ENCODE measurements around the gene COQ4. TPM values are rescaled to one million over a fixed set of nuclear protein-coding genes. Genes with fewer than 3 reads are reported as not detected.

The COQ4 gene
- total RNA-seq, 4 donors from 2014 or later, result 25.1 to 42.4 (median 34.3) TPM

GRCh38 chr9:128293091-128293490 is 29.5 kb upstream of the COQ4 start:
- H3K27ac ChIP-seq, result no peak overlapping the region
- peaks cover 0 to 8% of the 10 kb centered on the region in 2 donors for H3K36me3 ChIP-seq
- DNase-seq, result no peak
- no peaks in the 10 kb centered on the region for H3K27me3 ChIP-seq
- no peak overlapping the region for H3K4me3 ChIP-seq
- intact Hi-C loops (cut with DNase I; ENCODE audit: low total_unique reads) (no loop called here), in situ Hi-C loops (cut with MboI; ENCODE audit: low sequenced_read_pairs in 4 of 4) (loop anchor here in 1 of 4 donors (10.0 kb wide), 1 partner anchor 122 kb away; no protein-coding TSS in a partner anchor)
- no peaks in the 10 kb centered on the region for H3K4me1 ChIP-seq
- ATAC-seq, result no peak
- H3K9me3 ChIP-seq, result no peaks in the 10 kb centered on the region
- no peak for TF ChIP-seq CTCF (IDR thresholded peaks at IDR 0.05 in 4 of 5, conservative IDR thresholded peaks at IDR 0.05 in 1 of 5)

- in situ Hi-C loops (cut with MboI; ENCODE audit: low sequenced_read_pairs in 4 of 4), result loop anchor here in 1 of 4 donors (10.0 kb wide), 1 partner anchor 121 kb away; no protein-coding TSS in a partner anchor
- no peak for DNase-seq
- H3K4me3 ChIP-seq, result no peak overlapping the region
- no peaks in the 10 kb centered on the region for H3K27me3 ChIP-seq
- H3K27ac ChIP-seq, result no peak overlapping the region
- no peaks in the 10 kb centered on the region for H3K36me3 ChIP-seq
- intact Hi-C loops (cut with DNase I; ENCODE audit: low total_unique reads), result no loop called here
- TF ChIP-seq POLR2A (IDR thresholded peaks at IDR 0.05) (no peak), CTCF (IDR thresholded peaks at IDR 0.05 in 4 of 5, conservative IDR thresholded peaks at IDR 0.05 in 1 of 5) (no peak)
- no peaks in the 10 kb centered on the region for H3K4me1 ChIP-seq
- ATAC-seq, result no peak
- H3K9me3 ChIP-seq, result no peaks in the 10 kb centered on the region
Measured at GRCh38 chr9:128294142-128294541, 28.5 kb upstream of the COQ4 start.

- no peak for DNase-seq
- in situ Hi-C loops (cut with MboI; ENCODE audit: low sequenced_read_pairs in 4 of 4) (loop anchor here in 1 of 4 donors (10.0 kb wide), 1 partner anchor 118 kb away; no protein-coding TSS in a partner anchor), intact Hi-C loops (cut with DNase I; ENCODE audit: low total_unique reads) (no loop called here)
- TF ChIP-seq POLR2A (IDR thresholded peaks at IDR 0.05), result no peak
- TF ChIP-seq CTCF (IDR thresholded peaks at IDR 0.05 in 4 of 5, conservative IDR thresholded peaks at IDR 0.05 in 1 of 5), result no peak
- no peaks in the 10 kb centered on the region for H3K4me1 ChIP-seq
- no peak overlapping the region for H3K4me3 ChIP-seq
- no peaks in the 10 kb centered on the region for H3K27me3 ChIP-seq
- no peaks in the 10 kb centered on the region for H3K36me3 ChIP-seq
- no peaks in the 10 kb centered on the region for H3K9me3 ChIP-seq
- no peak overlapping the region for H3K27ac ChIP-seq
- ATAC-seq, result no peak
Measured at GRCh38 chr9:128296340-128297220, 26.1 kb upstream of the COQ4 start.

- intact Hi-C loops (cut with DNase I; ENCODE audit: low total_unique reads) (no loop called here), in situ Hi-C loops (cut with MboI; ENCODE audit: low sequenced_read_pairs in 4 of 4) (loop anchor here in 1 of 4 donors (10.0 kb wide), 1 partner anchor 118 kb away; no protein-coding TSS in a partner anchor)
- H3K4me1 ChIP-seq, result no peaks in the 10 kb centered on the region
- H3K36me3 ChIP-seq, result no peaks in the 10 kb centered on the region
- H3K4me3 ChIP-seq, result no peak overlapping the region
- H3K9me3 ChIP-seq, result no peaks in the 10 kb centered on the region
- ATAC-seq (no peak), DNase-seq (no peak)
- no peaks in the 10 kb centered on the region for H3K27me3 ChIP-seq
- no peak overlapping the region for H3K27ac ChIP-seq
- TF ChIP-seq POLR2A (IDR thresholded peaks at IDR 0.05) (no peak), CTCF (IDR thresholded peaks at IDR 0.05 in 4 of 5, conservative IDR thresholded peaks at IDR 0.05 in 1 of 5) (no peak)
Measured at GRCh38 chr9:128297221-128297773, 25.3 kb upstream of the COQ4 start.
